Activated naive CD8-positive, alpha-beta T cell treated with anti-CD3 and anti-CD28 coated beads, Interleukin-2, amount 50 U/mL, for 24 hours (primary cell): ENCODE data around the gene TCHHL1.
A peak's percentile ranks its signal among the peaks of the same experiment; 100 is the strongest.

Experiments used
- ATAC-seq: fragments of 150-1000 bp; cut with Tn5 transposase; one replicate; pipeline ENCODE4 v1.10.0; 2021
- DNase-seq: peaks from one replicate; pipeline ENCODE4 v3.0.0; 2021
- H3K27ac Mint-ChIP-seq: one replicate; pipeline ENCODE4 v1.8.0; 2021; ENCODE audit warnings: mild to moderate bottlenecking, mixed read lengths
- H3K27me3 Mint-ChIP-seq: one replicate; pipeline ENCODE4 v1.8.0; 2021; ENCODE audit warnings: mixed read lengths
- H3K36me3 Mint-ChIP-seq: one replicate; pipeline ENCODE4 v1.8.0; 2021; ENCODE audit warnings: low read depth, mixed read lengths
- H3K4me1 Mint-ChIP-seq: one replicate; pipeline ENCODE4 v1.8.0; 2021; ENCODE audit warnings: mixed read lengths
- H3K4me3 Mint-ChIP-seq: one replicate; pipeline ENCODE4 v1.8.0; 2021; ENCODE audit warnings: mild to moderate bottlenecking, moderate library complexity, mixed read lengths
- H3K9me3 Mint-ChIP-seq: one replicate; pipeline ENCODE4 v1.8.0; 2021; ENCODE audit warnings: mixed read lengths

The TCHHL1 gene

DNA sequence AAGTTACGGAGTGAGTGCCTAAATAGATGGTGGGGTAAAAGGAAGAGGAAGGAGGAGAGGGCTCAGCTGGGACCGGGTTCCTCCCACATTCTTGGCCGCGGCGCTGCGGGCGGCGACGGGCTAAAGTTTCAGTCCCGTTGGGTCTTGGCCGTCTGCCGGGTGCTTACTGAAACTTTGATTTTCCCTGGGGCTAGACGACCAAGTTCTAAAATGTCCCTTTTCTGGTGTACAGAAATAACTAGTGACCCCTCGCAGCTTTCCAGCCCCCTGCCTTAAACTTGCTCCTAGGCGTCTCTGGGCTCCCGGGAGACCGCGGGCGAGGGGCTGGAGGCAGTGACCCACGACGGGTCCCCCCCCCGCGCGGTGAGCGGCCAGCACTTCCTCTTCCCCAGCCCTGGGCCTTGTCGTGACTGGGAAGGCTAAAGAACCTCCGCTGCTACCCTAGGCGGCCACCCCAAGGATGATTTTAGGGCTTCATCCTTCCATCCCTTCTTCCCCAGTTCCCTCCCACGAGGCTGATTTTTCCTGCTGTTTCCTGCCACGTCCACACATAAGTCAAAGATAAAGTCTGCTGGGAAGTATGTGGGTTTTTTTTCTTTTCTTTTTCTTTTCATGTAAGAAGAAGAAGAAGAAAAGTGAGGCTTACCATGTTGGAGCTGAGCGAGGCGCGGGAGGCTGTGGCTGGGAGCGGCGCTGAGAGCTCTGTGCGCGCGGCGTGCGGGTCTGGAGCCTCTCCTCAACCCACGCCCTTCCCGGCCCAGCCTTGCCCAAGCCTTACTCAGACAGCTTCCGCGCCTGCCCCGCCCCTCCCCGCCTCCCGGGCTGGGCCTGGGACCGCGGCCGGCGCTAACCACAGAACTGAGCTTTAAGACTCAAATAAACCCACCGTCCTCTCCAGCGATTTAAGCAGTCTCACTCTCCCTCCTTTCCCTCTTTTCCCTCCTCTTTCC, 52.3 kb downstream of the TCHHL1 start, which contains the start of gene S100A11:
Gene S100A11, minus strand, starts transcription at position 738 of the 950 bp plus-strand sequence. Its CDS starts 89 bp downstream, at position 649.
- Mint-ChIP-seq H3K36me3 (peaks cover 35% of the 10 kb centered on the region), H3K27ac (peak within 1 kb of the TSS; percentile 94), H3K4me1 (peaks cover 40% of the 10 kb centered on the region), H3K27me3 (no peaks in the 10 kb centered on the region), H3K4me3 (peak within 1 kb of the TSS; percentile 95), H3K9me3 (no peaks in the 10 kb centered on the region)
- ATAC-seq (peak; percentile 85), DNase-seq (peak; percentile 87)

DNA sequence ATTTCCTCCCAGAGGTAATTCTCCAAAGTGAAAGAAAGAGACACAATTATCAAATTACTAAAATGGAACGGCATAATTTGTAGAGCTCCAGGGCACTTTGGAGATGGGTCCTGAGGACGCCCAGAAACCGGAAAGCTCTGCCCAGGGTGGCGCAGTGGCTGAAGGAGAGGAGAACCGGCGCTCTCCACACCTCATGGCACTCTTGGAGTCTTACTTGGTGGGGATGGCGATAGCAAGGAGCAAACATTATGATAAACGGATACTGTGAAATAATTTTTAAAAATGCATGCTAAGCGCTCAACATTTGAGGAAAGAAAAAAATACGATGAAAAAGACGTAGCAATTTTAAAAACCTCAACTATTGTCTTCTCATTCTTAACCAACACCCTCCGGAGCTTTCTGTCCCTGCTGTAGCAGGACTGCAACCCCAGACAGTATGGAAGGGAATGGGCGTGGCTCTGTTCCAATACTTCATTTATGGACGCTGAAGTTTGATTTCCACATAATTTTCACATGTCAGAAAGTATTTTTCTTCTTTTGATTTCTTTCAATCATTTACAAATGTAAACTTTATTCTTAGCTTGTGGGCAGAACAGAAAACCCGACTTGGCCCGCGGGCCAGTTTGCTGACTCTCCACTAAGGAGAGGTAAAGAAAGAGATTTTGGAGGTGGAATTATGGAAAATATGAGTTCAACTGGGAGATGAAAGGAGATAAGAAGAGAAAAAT, 53.2 kb downstream of the TCHHL1 start:
- Mint-ChIP-seq H3K27me3 (no peaks in the 10 kb centered on the region), H3K36me3 (peaks cover 42% of the 10 kb centered on the region), H3K9me3 (peaks cover 1% of the 10 kb centered on the region), H3K4me3 (peak overlapping the region; percentile 95), H3K27ac (peak overlapping the region; percentile 94), H3K4me1 (peaks cover 41% of the 10 kb centered on the region)
- DNase-seq (no peak), ATAC-seq (no peak)

DNA sequence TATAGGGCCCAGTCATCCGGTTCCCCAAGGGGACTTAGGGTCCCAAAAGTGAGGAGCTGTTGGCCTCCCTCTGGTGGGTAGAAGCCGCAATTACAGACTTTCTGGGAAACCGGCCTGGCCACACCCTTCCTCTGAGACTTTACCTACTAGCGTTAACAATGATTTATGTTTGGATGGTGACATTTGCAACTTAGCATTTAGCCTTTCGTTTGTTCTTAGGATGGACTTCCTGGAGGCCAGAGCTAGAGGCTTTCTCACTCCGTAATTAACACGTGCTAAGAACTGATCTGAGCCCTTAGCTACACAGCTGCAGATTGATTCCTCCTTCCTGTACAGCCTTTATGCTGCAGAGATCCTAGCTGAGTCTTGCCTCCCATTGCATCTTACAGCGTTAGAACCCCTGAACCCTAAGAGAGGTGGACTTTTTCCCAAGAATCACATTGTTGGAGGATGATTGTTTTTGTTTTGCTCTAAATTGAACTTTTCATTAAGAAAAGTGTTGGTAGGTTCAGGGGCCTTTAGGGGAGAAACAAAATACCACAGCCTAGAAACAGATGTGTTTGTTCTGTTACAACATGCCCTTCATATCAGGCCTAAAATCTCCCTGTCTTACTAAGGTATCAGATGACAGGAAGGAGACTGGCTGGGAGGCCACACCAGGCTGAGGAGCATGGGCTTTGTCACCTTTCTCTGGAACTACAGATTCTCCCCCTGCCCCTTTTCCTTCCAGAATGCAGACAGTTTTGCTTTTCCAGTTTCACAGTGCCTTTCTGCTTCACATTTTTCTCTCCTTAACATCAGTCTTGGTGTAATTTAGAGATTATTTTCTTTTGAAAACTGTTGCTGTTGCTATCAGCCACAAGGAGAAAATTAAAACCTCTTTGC, 54.0 kb downstream of the TCHHL1 start:
- peak overlapping the region; percentile 94 for H3K27ac Mint-ChIP-seq
- peaks cover 44% of the 10 kb centered on the region for H3K4me1 Mint-ChIP-seq
- DNase-seq (peak; percentile 76), ATAC-seq (peak; percentile 67)
- H3K36me3 Mint-ChIP-seq, result peaks cover 44% of the 10 kb centered on the region
- peaks cover 4% of the 10 kb centered on the region for H3K9me3 Mint-ChIP-seq
- H3K27me3 Mint-ChIP-seq, result no peaks in the 10 kb centered on the region
- peak overlapping the region; percentile 95 for H3K4me3 Mint-ChIP-seq

DNA sequence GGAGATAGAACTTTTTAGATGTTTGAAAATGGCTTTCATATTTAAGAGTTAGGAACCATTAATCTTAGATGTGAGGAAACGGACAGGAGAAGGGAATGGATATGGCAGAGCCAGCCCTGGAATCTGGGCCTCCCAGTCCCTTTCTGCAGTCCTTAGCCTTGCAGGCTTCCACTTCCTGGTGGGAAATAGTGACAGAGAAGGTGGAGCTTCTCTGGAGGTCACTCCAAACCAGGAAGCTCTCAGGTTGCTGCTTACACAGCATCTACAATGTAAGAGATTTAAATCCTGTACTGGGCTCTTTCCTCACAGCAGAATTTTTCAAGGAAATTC, 54.6 kb downstream of the TCHHL1 start:
- peaks cover 4% of the 10 kb centered on the region for H3K9me3 Mint-ChIP-seq
- DNase-seq, result no peak

More for the DNA sequence above, 54.6 kb downstream of the TCHHL1 start:
- Mint-ChIP-seq H3K27ac (peak overlapping the region; percentile 94), H3K27me3 (no peaks in the 10 kb centered on the region), H3K4me1 (peaks cover 49% of the 10 kb centered on the region), H3K4me3 (peak overlapping the region; percentile 95), H3K36me3 (peaks cover 44% of the 10 kb centered on the region)
- peak; percentile 4 for ATAC-seq
